ENCODE results near the gene DGKZ.

DGKZ gene

GRCh38 chr11:46414879-46415278 lies 67.6 kb downstream of the DGKZ start:
- Histone ChIP-seq H3K4me1 (ENCODE audit: low read length) (peaks cover 14% of the 10 kb centered on the region), H3K27me3 (ENCODE audit: low read depth, low read length) (no peaks in the 10 kb centered on the region), H3K79me2 (ENCODE audit: low read length) (no peaks in the 10 kb centered on the region), H3K4me3 (ENCODE audit: low read length) (no peak overlapping the region), H3K4me2 (ENCODE audit: low read length) (peak overlapping the region; percentile 25; the same call in 1 of the 2 replicates), H3K9ac (ENCODE audit: low read length) (no peak overlapping the region), H3K36me3 (replicated peaks; ENCODE audit: low read depth, low read length) (peaks cover 16% of the 10 kb centered on the region), H3K27ac (ENCODE audit: low read length) (no peak overlapping the region), H3K9me3 (ENCODE audit: insufficient read depth, low read length) (no peaks in the 10 kb centered on the region), H4K20me1 (ENCODE audit: insufficient read depth, low read length) (peaks cover 5% of the 10 kb centered on the region; the same call in 1 of the 2 replicates), H2AFZ (ENCODE audit: low read depth, low read length) (no peak overlapping the region)
- TF ChIP-seq, protein P1, sequence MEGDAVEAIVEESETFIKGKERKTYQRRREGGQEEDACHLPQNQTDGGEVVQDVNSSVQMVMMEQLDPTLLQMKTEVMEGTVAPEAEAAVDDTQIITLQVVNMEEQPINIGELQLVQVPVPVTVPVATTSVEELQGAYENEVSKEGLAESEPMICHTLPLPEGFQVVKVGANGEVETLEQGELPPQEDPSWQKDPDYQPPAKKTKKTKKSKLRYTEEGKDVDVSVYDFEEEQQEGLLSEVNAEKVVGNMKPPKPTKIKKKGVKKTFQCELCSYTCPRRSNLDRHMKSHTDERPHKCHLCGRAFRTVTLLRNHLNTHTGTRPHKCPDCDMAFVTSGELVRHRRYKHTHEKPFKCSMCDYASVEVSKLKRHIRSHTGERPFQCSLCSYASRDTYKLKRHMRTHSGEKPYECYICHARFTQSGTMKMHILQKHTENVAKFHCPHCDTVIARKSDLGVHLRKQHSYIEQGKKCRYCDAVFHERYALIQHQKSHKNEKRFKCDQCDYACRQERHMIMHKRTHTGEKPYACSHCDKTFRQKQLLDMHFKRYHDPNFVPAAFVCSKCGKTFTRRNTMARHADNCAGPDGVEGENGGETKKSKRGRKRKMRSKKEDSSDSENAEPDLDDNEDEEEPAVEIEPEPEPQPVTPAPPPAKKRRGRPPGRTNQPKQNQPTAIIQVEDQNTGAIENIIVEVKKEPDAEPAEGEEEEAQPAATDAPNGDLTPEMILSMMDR (IDR thresholded peaks at IDR 0.05; ENCODE audit: low read depth, low read length) = no peak
- TF ChIP-seq EZH2phosphoT487 (IDR thresholded peaks at IDR 0.05; ENCODE audit: low read depth) = no peak

DNA sequence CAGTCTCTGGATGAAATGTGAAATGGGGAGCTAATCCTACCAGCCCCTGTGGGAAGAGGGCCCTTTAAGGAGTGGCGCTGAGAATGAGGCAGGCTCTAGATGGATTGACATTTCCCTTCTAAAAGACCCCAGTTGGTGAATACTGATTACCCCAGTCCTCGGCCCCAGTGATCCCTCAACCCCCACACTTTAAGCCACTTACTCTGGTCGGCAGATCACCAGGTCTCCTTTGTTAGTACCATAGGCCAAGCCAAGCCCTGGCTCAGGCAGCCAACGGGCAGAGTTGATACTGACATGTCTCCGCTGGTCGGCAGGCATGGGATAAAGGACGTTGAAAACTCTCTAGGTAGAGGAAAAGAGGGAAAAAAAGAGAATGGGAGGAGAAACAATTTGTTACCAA lies 70.4 kb downstream of the DGKZ start:
- Histone ChIP-seq H3K9ac (ENCODE audit: low read length) (no peak overlapping the region), H2AFZ (ENCODE audit: low read depth, low read length) (no peak overlapping the region), H3K4me2 (ENCODE audit: low read length) (no peak overlapping the region), H3K4me1 (ENCODE audit: low read length) (peaks cover 14% of the 10 kb centered on the region), H3K36me3 (replicated peaks; ENCODE audit: low read depth, low read length) (peaks cover 16% of the 10 kb centered on the region), H3K9me3 (ENCODE audit: insufficient read depth, low read length) (no peaks in the 10 kb centered on the region), H3K27ac (ENCODE audit: low read length) (no peak overlapping the region), H3K4me3 (ENCODE audit: low read length) (no peak overlapping the region), H3K79me2 (ENCODE audit: low read length) (no peaks in the 10 kb centered on the region), H4K20me1 (ENCODE audit: insufficient read depth, low read length) (peaks cover 5% of the 10 kb centered on the region; the same call in 1 of the 2 replicates), H3K27me3 (ENCODE audit: low read depth, low read length) (no peaks in the 10 kb centered on the region)
- TF ChIP-seq, protein P1 (IDR thresholded peaks at IDR 0.05; ENCODE audit: low read depth, low read length) = no peak
- no peak for TF ChIP-seq EZH2phosphoT487 (IDR thresholded peaks at IDR 0.05; ENCODE audit: low read depth)

GRCh38 chr11:46418751-46419150 lies 71.5 kb downstream of the DGKZ start:
- Histone ChIP-seq H3K9me3 (ENCODE audit: insufficient read depth, low read length) (no peaks in the 10 kb centered on the region), H3K9ac (ENCODE audit: low read length) (no peak overlapping the region), H2AFZ (ENCODE audit: low read depth, low read length) (no peak overlapping the region), H3K36me3 (replicated peaks; ENCODE audit: low read depth, low read length) (peaks cover 16% of the 10 kb centered on the region), H4K20me1 (ENCODE audit: insufficient read depth, low read length) (peaks cover 5% of the 10 kb centered on the region; the same call in 1 of the 2 replicates), H3K79me2 (ENCODE audit: low read length) (no peaks in the 10 kb centered on the region), H3K4me2 (ENCODE audit: low read length) (no peak overlapping the region), H3K4me3 (ENCODE audit: low read length) (no peak overlapping the region), H3K27ac (ENCODE audit: low read length) (no peak overlapping the region), H3K27me3 (ENCODE audit: low read depth, low read length) (no peaks in the 10 kb centered on the region), H3K4me1 (ENCODE audit: low read length) (peaks cover 14% of the 10 kb centered on the region)
- no peak for TF ChIP-seq EZH2phosphoT487 (IDR thresholded peaks at IDR 0.05; ENCODE audit: low read depth)
- TF ChIP-seq, protein P1 (IDR thresholded peaks at IDR 0.05; ENCODE audit: low read depth, low read length) = no peak

DNA sequence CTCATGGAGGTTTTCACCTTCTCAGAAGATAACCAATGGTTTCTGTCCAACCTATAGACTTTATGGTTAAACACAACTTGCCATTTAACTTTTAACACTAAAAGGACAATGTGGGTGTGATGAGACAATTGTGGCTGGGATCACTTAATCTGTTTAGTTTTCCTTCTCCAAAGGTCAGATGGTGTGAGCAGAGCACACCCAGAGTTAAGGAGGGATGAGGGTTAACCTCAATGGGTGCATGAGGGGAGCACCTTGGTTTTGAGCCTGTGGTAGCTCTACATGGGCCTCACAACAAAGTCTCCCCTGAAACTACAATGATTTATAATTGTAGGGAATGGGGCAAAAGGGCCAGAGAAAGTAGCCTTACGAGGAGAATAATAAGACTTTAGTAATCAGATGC lies 73.2 kb downstream of the DGKZ start:
- TF ChIP-seq EZH2phosphoT487 (IDR thresholded peaks at IDR 0.05; ENCODE audit: low read depth) = no peak
- TF ChIP-seq, protein P1 (IDR thresholded peaks at IDR 0.05; ENCODE audit: low read depth, low read length) = no peak
- Histone ChIP-seq H3K27me3 (ENCODE audit: low read depth, low read length) (no peaks in the 10 kb centered on the region), H3K27ac (ENCODE audit: low read length) (no peak overlapping the region), H3K36me3 (replicated peaks; ENCODE audit: low read depth, low read length) (peaks cover 7% of the 10 kb centered on the region), H3K4me1 (ENCODE audit: low read length) (peaks cover 6% of the 10 kb centered on the region), H3K4me2 (ENCODE audit: low read length) (no peak overlapping the region), H3K79me2 (ENCODE audit: low read length) (no peaks in the 10 kb centered on the region), H2AFZ (ENCODE audit: low read depth, low read length) (no peak overlapping the region), H3K9ac (ENCODE audit: low read length) (no peak overlapping the region), H3K4me3 (ENCODE audit: low read length) (no peak overlapping the region), H4K20me1 (ENCODE audit: insufficient read depth, low read length) (no peaks in the 10 kb centered on the region), H3K9me3 (ENCODE audit: insufficient read depth, low read length) (no peaks in the 10 kb centered on the region)

All from OCI-LY3 (cell line).